DND-41 (cell line): Measurements from ENCODE around the gene NRGN.

Experiments
- CTCF ChIP-seq: IDR thresholded peaks from 2 replicates; pipeline ENCODE4 v1.5.1; 2012; ENCODE audit warnings: borderline replicate concordance, low read length, moderate library complexity, mild to moderate bottlenecking; ENCODE audit not compliant: poor library complexity, severe bottlenecking; ENCODE audit errors: extremely low read depth
- EZH2 ChIP-seq: IDR thresholded peaks from 3 replicates; pipeline ENCODE4 v1.6.1; 2012; ENCODE audit warnings: borderline replicate concordance, low read depth, mild to moderate bottlenecking, moderate library complexity, low read length, inconsistent platforms; ENCODE audit not compliant: severe bottlenecking

GRCh38 chr11:124793466-124794278 lies 53.9 kb downstream of the NRGN start:
- TF ChIP-seq CTCF: peak; percentile 65
- TF ChIP-seq EZH2: no peak
